Esophagus muscularis mucosa (tissue), 4 donors: ENCODE data around the gene CTXND2.

Source experiments
- CTCF ChIP-seq, 3 experiments: fragments of 200-600 bp in 2 of 3; fragments of 450-650 bp in 1 of 3; sonication (generic) in 2 of 3; IDR thresholded peaks; one replicate each; pipeline ENCODE4 v1.5.1; 2017 to 2019; ENCODE audit warnings: antibody characterized with exemption in 3 of 3, mild to moderate bottlenecking in 2 of 3, moderate library complexity in 1 of 3
- EP300 ChIP-seq: sonication (generic); formaldehyde crosslinking; IDR thresholded peaks from one replicate; pipeline ENCODE4 v1.6.1; 2017; ENCODE audit warnings: antibody characterized with exemption
- POLR2A ChIP-seq: fragments of 450-650 bp; IDR thresholded peaks from one replicate; pipeline ENCODE4 v1.6.1; 2017; ENCODE audit warnings: antibody characterized with exemption, moderate library complexity, mild to moderate bottlenecking, low read depth
- POLR2AphosphoS5 ChIP-seq, 2 donors: sonication (generic); formaldehyde crosslinking; IDR thresholded peaks; one replicate each; pipeline ENCODE4 v1.6.1; 2017; ENCODE audit warnings: antibody characterized with exemption in 2 of 2

- TF ChIP-seq CTCF (IDR thresholded peaks at IDR 0.05) (no peak), EP300 (no peak), POLR2AphosphoS5 (IDR thresholded peaks at IDR 0.05) (no peak), POLR2A (no peak)
These were observed 23.2 kb upstream of the CTXND2 start for GRCh38 chr1:150863724-150864123.
